ENCODE results near the gene RFTN1. TPM values are rescaled to one million over a fixed set of nuclear protein-coding genes. Genes with fewer than 3 reads are reported as not detected.

The RFTN1 gene
- total and polyA plus RNA-seq, 2 of the 8 experiments (the other 6 are each of a cell fraction or from before 2014, with no cell fraction given), result 4.6 to 6.7 TPM

GRCh38 chr3:16381426-16381825 lies 132.1 kb downstream of the RFTN1 start (continued):
- TF ChIP-seq MAX (IDR thresholded peaks at IDR 0.05) (no peak), RNF2 (IDR thresholded peaks at IDR 0.05; ENCODE audit: borderline replicate concordance, low read depth, low read length, missing control alignments, poor library complexity, severe bottlenecking) (no peak), SAP30 (IDR thresholded peaks at IDR 0.05; ENCODE audit: insufficient read depth, insufficient replicate concordance, low read length) (no peak), ATF2 (IDR thresholded peaks at IDR 0.05; ENCODE audit: low read length) (no peak)

All from H1 (cell line).